Stimulated activated CD8-positive, alpha-beta memory T cell treated with anti-CD3 and anti-CD28 coated beads, Interleukin-7, amount 100 ng/mL, for 24 hours (primary cell): ENCODE measurements around the gene CCL8.

ENCODE experiments used
- DNase-seq: peaks from one replicate; pipeline ENCODE4 v3.0.0-alpha.2; 2020; ENCODE audit warnings: low read depth

The CCL8 gene

GRCh38 chr17:34319039-34319483 is at the start of gene CCL8:
Gene CCL8, plus strand, starts transcription at chr17:34319435. Its CDS starts 67 bp downstream, at chr17:34319502.
- DNase-seq, result no peak

DNA sequence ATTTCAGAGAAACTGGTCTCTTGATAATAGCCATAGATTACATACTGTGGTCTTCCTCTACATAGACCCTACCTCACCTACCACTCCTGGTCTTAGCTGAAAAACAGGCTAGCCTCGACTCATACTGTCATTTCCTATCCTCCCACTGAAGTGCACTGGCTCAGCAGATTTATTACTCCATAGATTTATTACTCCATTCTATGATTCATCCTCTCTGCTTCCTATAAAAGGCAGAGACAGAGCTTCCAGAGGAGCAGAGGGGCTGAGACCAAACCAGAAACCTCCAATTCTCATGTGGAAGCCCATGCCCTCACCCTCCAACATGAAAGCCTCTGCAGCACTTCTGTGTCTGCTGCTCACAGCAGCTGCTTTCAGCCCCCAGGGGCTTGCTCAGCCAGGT is 49.3 kb upstream of the CCL8 start, which contains the start of gene CCL7:
Gene CCL7 (plus strand): TSS at position 253 of the 400 bp plus-strand sequence. CDS start 70 bp downstream, at position 323.
- no peak for DNase-seq

DNA sequence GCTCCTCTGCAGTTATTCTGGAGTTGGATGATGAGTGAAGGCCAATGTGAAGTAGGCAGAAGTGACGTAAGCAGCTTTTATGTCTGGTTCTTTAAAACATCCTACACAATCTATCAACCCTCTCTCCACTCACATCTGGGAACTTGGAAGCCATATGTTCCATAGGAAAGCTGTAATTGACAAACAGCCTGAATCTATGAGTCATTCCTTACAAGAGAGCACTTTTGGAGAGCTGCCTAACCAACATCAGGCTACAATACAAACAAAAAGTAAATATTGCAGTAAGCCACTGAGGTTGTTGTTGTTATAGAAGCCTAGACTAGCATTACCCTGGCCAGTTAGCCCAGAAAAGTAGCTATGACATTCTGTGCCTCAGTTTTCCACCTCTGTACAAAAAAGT is 43.4 kb upstream of the CCL8 start:
- no peak for DNase-seq

DNA sequence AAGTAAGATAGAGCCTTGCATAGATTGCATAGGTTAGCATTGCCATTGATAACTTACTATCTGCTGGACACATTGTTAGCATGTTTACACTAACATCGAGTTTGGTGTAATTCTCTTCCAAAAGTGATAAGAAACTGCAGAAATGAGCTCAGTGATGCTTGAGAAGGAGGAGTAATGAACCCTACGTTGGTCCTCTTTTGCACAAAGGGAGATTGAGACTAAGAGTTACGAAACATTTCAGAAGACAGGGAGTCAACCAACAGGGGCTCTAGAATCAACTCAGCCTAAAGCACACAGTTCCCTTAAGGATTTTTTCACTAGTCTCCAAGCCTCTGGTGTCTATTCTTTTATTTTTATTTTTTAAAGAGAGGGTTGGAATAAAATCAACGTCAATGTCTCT is 42.4 kb upstream of the CCL8 start:
- DNase-seq, result no peak

GRCh38 chr17:34283571-34283970 is 35.7 kb upstream of the CCL8 start:
- DNase-seq, result no peak

DNA sequence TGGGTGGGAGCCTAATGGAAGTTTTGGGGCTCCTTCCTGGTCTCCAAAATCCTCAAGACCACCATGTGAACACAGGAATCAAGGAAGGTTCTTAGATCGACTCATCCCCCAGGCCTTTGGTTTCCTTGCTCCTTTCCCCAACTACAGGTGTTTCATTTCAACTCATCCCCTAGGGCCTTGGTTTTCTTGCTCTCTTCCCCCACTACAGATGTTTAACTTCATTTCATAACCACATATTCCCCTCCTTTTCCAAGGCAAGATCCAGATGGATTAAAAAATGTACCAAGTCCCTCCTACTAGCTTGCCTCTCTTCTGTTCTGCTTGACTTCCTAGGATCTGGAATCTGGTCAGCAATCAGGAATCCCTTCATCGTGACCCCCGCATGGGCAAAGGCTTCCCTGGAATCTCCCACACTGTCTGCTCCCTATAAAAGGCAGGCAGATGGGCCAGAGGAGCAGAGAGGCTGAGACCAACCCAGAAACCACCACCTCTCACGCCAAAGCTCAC is 33.9 kb upstream of the CCL8 start, which contains the start of gene CCL11:
Gene CCL11 (plus strand): TSS at position 457 of the 507 bp plus-strand sequence. CDS start 67 bp downstream, outside the sequence.
- no peak for DNase-seq

GRCh38 chr17:34287875-34288274 is 31.4 kb upstream of the CCL8 start:
- DNase-seq, result no peak

DNA sequence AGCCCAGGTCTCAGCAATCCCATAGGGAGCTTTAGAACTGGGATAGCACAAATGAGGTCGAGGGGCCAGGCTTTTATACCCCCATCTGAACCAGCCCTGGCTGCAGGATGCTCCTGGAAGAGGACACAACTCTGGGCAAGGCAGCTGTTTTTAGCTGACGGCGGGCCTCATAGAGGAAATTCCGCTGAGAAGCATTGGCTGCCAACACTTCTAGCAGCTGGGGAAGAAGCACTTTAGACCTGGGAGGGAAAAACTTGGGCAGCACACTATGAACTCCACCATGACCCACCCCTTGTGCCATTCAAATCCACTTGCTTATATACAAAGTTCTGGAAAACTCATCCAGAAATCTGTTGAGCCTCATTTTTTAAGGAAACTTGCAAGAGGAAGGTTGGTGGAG is 28.6 kb upstream of the CCL8 start:
- DNase-seq, result no peak

- DNase-seq, result no peak
Observed at GRCh38 chr17:34291721-34292348, 27.4 kb upstream of the CCL8 start.

- no peak for DNase-seq
Observed at GRCh38 chr17:34299027-34299426, 20.2 kb upstream of the CCL8 start.

GRCh38 chr17:34299956-34300577 is 19.2 kb upstream of the CCL8 start:
- no peak for DNase-seq

- DNase-seq, result no peak
Observed at GRCh38 chr17:34300652-34301370, 18.4 kb upstream of the CCL8 start.

DNA sequence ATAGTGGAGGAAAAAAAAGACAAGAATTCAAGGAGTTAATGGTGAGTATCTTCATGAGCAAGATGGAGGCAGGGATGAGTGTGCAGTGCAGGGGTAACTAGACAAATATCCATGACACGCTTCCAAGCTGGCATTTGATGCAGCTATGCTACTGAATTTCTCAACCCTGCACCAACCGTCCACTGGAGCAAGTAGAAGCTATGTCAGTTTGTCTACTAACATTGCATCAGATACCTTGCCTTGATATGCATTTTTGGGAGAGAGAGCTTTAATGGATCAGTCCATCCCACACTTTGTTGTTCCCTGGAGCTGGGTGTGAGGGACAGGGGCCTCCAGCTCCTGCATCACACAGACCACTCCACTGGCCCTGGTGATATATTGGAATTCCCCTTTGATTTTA is 17.2 kb upstream of the CCL8 start:
- no peak for DNase-seq

DNA sequence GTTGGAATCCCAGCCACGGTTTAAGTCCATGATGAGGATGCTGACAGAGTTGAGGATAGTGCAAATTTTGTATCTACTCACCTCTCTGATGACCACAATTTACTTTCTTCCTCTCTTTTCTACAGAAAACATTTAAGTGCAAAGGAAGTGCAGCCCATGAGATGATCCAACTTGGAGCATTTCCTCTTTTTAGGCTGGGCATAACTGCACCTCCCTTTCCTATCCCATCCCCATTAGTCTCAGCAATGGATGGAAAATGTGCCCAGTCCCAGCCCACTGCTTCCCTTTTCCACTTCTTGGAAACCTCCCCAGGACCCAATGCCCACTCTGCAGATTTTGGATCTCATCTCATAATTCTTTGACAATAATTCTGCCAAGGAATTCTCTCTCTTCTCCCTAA is 16.6 kb upstream of the CCL8 start:
- no peak for DNase-seq

GRCh38 chr17:34303606-34304005 is 15.6 kb upstream of the CCL8 start:
- DNase-seq, result no peak

DNA sequence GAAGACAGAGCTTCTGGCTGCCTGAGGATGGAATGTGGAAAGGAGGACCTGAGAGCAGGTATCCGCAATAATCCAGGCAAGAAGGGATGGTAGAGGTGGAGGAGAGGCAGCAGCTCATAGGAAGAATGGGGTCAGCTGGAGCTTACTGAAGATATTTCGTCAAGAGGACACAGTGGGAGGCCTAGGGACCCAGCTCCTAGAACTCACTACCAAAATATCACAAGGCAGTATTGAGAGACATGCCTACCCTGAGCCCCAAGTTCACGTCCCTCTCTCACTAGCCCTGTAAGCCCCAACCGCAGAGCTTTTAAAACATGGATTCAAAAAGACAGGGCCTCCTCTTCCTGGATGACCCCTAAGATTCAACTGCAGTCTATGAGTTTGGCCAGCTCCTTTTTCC is 14.2 kb upstream of the CCL8 start:
- no peak for DNase-seq

DNA sequence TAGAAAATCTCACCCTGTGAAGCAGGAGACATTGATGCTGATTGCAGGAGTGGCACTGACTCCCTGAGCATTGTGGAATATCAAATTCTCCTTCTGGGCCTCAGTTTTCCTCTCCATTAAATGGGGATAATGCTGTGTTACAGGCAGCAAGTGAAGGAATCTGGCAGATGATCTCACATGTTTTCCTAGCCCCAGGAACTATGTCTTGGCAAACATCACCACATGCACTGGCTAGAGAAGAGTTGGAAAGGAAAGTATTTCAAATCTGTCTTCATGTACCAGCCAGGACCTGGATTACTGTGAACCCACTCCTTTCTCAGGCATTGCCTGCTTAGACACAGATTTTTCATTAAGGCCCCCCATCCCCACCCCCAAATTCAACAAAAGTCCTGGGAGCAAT is 13.6 kb upstream of the CCL8 start:
- DNase-seq, result no peak

DNA sequence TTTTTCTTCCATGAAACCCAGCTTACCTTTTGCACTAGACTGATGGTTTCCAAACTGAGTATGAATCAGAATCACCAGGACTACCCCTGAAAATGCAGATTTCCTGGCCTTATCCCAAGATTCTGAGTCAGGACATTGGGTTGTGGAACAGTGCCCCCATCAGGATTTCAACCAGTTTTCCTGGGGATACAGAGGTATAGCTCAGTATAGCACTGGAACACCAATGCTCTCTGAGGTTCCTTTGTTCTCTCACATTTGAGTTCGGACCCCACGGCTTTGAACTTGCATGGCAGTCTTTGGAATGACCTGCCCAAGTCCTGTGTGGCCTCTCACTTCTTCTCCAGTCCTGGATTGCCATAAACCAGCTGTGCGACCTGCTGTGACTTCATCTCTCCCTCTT is 12.8 kb upstream of the CCL8 start:
- DNase-seq, result no peak

DNA sequence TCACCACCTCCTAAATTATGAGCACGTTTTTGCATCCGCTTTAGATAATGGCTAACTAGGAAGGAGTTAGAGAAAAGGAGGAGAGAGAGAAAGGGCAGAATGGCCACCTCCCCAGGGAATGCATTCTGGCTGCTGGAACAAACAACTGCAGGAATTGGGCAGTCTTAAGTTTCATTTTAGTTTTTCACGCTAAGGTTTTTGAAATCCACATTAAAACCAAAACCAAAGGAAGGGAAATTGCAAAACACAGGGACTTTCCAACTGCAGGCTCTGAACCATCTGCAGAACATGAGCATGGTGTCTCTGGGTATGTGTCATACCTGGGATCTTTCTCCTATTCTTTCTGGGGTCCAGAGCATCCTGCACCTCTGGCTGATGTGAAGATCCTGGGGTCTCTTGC is 12.1 kb upstream of the CCL8 start:
- no peak for DNase-seq

DNA sequence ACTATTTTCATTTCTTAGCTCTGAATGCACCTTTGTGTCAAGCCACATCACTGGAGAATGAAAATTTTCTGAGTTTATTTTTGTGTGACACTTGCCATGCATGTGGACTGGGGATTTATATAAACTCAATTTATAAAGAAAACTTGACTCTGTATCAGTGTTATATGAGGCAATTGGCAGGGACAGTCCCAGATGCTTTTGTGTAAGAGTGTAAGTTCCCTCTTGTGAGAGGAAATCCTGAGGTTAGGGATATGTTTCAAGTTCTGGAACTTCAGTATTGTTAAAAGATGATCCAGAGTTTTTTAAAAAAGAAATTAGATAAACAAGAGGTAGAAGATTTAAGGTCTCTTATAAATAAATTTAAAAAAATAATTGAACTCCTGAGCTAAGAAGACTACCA is 10.9 kb upstream of the CCL8 start:
- no peak for DNase-seq

DNA sequence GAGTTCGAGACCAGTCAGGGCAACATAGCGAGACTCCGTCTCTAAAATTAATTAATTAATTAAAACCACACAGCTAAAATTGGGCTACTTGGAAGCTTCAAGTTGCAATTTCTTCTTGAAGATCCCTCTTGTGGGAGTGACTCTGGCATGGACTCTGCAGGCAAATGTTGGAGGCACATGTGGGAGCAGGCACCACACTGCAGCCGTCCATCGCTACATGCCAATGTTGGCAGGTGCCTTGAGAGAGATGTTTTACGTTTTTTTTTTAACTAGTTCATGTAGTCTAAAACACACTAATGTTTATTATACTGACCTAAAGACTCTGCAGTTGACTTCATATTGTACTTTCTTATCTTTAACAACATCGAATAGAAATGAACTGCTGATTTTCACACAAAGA is 7.9 kb upstream of the CCL8 start:
- no peak for DNase-seq

DNA sequence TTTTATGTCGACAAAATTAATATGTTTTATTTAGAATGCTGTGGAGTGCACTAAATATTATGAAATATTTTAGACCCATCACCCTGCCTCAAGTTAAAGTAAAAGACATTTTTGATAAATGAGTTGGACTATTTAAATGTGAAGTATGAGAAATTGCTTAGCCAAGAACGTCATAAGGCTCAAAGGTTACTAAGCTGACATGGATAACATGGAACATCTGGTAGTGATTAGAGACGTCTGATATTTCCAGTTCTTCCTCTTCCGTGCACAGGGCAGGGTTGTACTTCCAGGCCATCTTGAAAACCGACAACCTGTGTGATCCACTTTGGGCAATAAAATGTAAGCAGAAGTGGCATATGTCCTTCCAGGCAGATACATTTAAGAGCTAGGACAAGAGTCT is 7.2 kb upstream of the CCL8 start:
- no peak for DNase-seq

GRCh38 chr17:34313164-34313563 is 6.1 kb upstream of the CCL8 start:
- DNase-seq, result no peak
